ENCODE measurements around the gene PEF1.

DNA sequence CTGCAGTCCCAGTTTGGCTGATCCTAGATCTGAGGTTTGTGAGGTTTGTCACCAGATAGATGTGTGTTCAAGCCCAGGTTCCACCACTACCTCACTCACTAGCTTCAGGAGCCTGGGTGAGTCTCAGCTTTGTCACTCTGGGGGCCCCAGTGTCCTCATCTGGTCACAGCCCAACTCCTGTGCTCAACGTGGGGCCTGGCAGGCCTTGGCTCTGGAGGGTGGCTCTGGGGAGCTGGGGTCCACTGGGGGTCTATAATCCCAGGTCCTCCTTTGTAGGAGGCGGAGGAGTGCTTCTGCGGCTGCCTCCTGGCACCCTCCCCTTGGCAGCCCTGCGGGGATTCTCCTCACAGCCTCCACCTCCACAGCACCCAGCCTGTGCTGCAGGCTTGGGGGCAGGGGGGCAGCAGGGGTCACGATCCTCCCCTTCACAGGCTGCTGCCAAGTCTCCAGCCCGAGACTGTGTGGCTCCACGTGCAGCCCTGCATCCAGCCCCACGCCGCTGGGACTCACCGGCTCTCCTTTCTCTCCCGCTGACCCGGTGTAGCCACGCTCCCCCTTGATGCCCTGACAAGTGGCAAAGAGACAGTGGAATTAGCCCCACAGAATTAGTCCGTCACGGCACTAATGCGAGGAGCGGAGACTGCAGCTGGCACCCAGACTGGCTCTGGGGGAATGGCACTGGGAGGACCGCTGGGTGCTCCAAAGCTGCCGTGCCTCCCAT, 22.5 kb upstream of the PEF1 start:
- TF ChIP-seq, protein P1, sequence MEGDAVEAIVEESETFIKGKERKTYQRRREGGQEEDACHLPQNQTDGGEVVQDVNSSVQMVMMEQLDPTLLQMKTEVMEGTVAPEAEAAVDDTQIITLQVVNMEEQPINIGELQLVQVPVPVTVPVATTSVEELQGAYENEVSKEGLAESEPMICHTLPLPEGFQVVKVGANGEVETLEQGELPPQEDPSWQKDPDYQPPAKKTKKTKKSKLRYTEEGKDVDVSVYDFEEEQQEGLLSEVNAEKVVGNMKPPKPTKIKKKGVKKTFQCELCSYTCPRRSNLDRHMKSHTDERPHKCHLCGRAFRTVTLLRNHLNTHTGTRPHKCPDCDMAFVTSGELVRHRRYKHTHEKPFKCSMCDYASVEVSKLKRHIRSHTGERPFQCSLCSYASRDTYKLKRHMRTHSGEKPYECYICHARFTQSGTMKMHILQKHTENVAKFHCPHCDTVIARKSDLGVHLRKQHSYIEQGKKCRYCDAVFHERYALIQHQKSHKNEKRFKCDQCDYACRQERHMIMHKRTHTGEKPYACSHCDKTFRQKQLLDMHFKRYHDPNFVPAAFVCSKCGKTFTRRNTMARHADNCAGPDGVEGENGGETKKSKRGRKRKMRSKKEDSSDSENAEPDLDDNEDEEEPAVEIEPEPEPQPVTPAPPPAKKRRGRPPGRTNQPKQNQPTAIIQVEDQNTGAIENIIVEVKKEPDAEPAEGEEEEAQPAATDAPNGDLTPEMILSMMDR (IDR thresholded peaks at IDR 0.05; ENCODE audit: low read depth, low read length), result no peak
- no peak for TF ChIP-seq EZH2phosphoT487 (IDR thresholded peaks at IDR 0.05; ENCODE audit: low read depth)
